A549 (cell line): ENCODE data around the gene ACOT7. TPM values are rescaled to one million over a fixed set of nuclear protein-coding genes. Genes with fewer than 3 reads are reported as not detected.

Experiments used
- ATAC-seq, 2 experiments: fragments of 200-7000 bp in 1 of 2; fragments of >200 bp in 1 of 2; cut with Nextera tagmentation in 1 of 2; cut with Tn5 transposase in 1 of 2; 3 replicates each; pipeline versions ENCODE4 v1.8.0 to v1.9.1; 2018 to 2020; ENCODE audit warnings: mild to moderate bottlenecking in 1 of 2, moderate library complexity in 1 of 2
- CTCF ChIA-PET: fragments of 300-600 bp; sonication (Branson Sonifier 250); formaldehyde crosslinking; extraction: SDS; loops from one replicate; lab custom pipeline; 2021; ENCODE audit warnings: antibody characterized with exemption, inconsistent platforms; lab: Yijun Ruan, JAX
- POLR2A ChIA-PET: fragments of 350-600 bp; formaldehyde crosslinking; extraction: SDS; loops from one replicate; lab custom pipeline; 2021; ENCODE audit warnings: antibody characterized with exemption, inconsistent platforms; lab: Yijun Ruan, JAX
- DNase-seq, 2 experiments: peaks; one replicate each; pipeline versions ENCODE4 v3.0.0 to v3.0.0-alpha.2; 2011 to 2016; ENCODE audit warnings: low read depth in 1 of 2, low spot score in 1 of 2
- FAIRE-seq: peaks from 2 replicates; lab custom pipeline; 2011; peaks lifted over from hg19 to GRCh38; lab: Jason Lieb, UNC
- H3K27ac ChIP-seq, 2 experiments: fragments of >200 bp; sonication (Bioruptor Twin); formaldehyde crosslinking; 3 replicates each; pipeline ENCODE4 v1.5.1; 2016 to 2017
- H3K4me1 ChIP-seq: fragments of >200 bp; sonication (Bioruptor Twin); formaldehyde crosslinking; 3 replicates; pipeline ENCODE4 v1.6.1; 2016
- H3K4me2 ChIP-seq: fragments of >200 bp; sonication (Bioruptor Twin); formaldehyde crosslinking; 3 replicates; pipeline ENCODE4 v1.6.1; 2016
- H3K4me3 ChIP-seq: fragments of >200 bp; sonication (Bioruptor Twin); formaldehyde crosslinking; 3 replicates; pipeline ENCODE4 v1.5.1; 2016
- H3K9me3 ChIP-seq: fragments of >200 bp; sonication (Bioruptor Twin); formaldehyde crosslinking; 3 replicates; pipeline ENCODE4 v1.6.1; 2016
- CBX8 ChIP-seq: fragments of 200-600 bp; sonication (generic); IDR thresholded peaks from 2 replicates; pipeline ENCODE4 v1.6.1; 2016
- CHD2 ChIP-seq: fragments of 150-350 bp; IDR thresholded peaks from 2 replicates; pipeline ENCODE4 v1.6.1; 2014; ENCODE audit warnings: low read length; ENCODE audit not compliant: partially characterized antibody
- EHF ChIP-seq: fragments of 250-450 bp; sonication (Bioruptor Pico); IDR thresholded peaks from 2 replicates; pipeline ENCODE4 v1.5.0; 2020; ENCODE audit warnings: mild to moderate bottlenecking
- EHMT2 ChIP-seq: fragments of 200-600 bp; sonication (generic); IDR thresholded peaks from 2 replicates; pipeline ENCODE4 v1.6.1; 2016; ENCODE audit warnings: antibody characterized with exemption, low read depth, mild to moderate bottlenecking, moderate library complexity
- FOXS1 ChIP-seq: fragments of 250-450 bp; sonication (Bioruptor Pico); IDR thresholded peaks from 2 replicates; pipeline ENCODE4 v1.5.0; 2020; ENCODE audit warnings: mild to moderate bottlenecking, moderate library complexity
- HEYL ChIP-seq: fragments of 250-450 bp; sonication (Bioruptor Pico); IDR thresholded peaks from 2 replicates; pipeline ENCODE4 v1.8.0; 2021; ENCODE audit warnings: mild to moderate bottlenecking, moderate library complexity
- HOXB13 ChIP-seq: fragments of 250-450 bp; sonication (Bioruptor Pico); IDR thresholded peaks from 2 replicates; pipeline ENCODE4 v1.5.0; 2020; ENCODE audit warnings: low read depth, mild to moderate bottlenecking, moderate library complexity
- JUNB ChIP-seq: fragments of >200 bp; sonication (Bioruptor Twin); formaldehyde crosslinking; IDR thresholded peaks from 2 replicates; pipeline ENCODE4 v1.6.1; 2016
- KDM1A ChIP-seq: fragments of 200-600 bp; sonication (generic); IDR thresholded peaks from 2 replicates; pipeline ENCODE4 v1.6.1; 2016; ENCODE audit warnings: low read depth, mild to moderate bottlenecking
- MAFK ChIP-seq: fragments of 450-650 bp; IDR thresholded peaks from 2 replicates; pipeline ENCODE4 v1.6.1; 2014; ENCODE audit not compliant: partially characterized antibody
- NR3C1 ChIP-seq: fragments of >200 bp; sonication (Bioruptor Twin); formaldehyde crosslinking; IDR thresholded peaks from 3 replicates; pipeline ENCODE4 v1.6.1; 2017
- POLR2A ChIP-seq: IDR thresholded peaks from 2 replicates; pipeline ENCODE4 v1.6.1; 2012; ENCODE audit warnings: mild to moderate bottlenecking, low read length
- POLR2AphosphoS2 ChIP-seq: conservative IDR thresholded peaks from 2 replicates; pipeline ENCODE4 v1.6.1; 2012; ENCODE audit warnings: low read length, improper control_type of control experiment, inconsistent platforms
- RCOR1 ChIP-seq: fragments of 150-350 bp; IDR thresholded peaks from 2 replicates; pipeline ENCODE4 v1.6.1; 2014; ENCODE audit warnings: antibody characterized with exemption, low read length, low read depth
- RFX5 ChIP-seq: fragments of 450-650 bp; IDR thresholded peaks from 2 replicates; pipeline ENCODE4 v1.7.1; 2014; ENCODE audit warnings: antibody characterized with exemption, mild to moderate bottlenecking, moderate library complexity
- SMC3 ChIP-seq: fragments of >200 bp; sonication (Bioruptor Twin); formaldehyde crosslinking; IDR thresholded peaks from 3 replicates; pipeline ENCODE4 v1.6.1; 2018; ENCODE audit warnings: inconsistent platforms
- TP53 ChIP-seq: fragments of 250-450 bp; sonication (Bioruptor Pico); IDR thresholded peaks from 2 replicates; pipeline ENCODE4 v1.5.0; 2021; ENCODE audit warnings: mild to moderate bottlenecking, moderate library complexity
- ZFP36 ChIP-seq: fragments of 450-650 bp; IDR thresholded peaks from 2 replicates; pipeline ENCODE4 v1.6.1; 2014; ENCODE audit warnings: borderline replicate concordance; ENCODE audit not compliant: partially characterized antibody
- ZSCAN20 ChIP-seq: fragments of 250-450 bp; sonication (Bioruptor Pico); IDR thresholded peaks from 2 replicates; pipeline ENCODE4 v1.8.0; 2022; ENCODE audit warnings: mild to moderate bottlenecking, moderate library complexity
- WGBS: methylation state at CpG from one replicate; pipeline ENCODE4 v1.1.6; 2017; ENCODE audit errors: missing lambda C conversion rate; 5-methylcytosine and 5-hydroxymethylcytosine counted together
- polyA plus RNA-seq, 4 experiments: library from polyadenylated mRNA; depleted of rRNA in 3 of 4; stranded (reverse); fragments of >200 nt; fragmentation: RNase III in 1 of 4; extraction: RNeasy Plus Mini Kit Qiagen cat#74134 plus additional on column Dnase treatment in 1 of 4; gene quantifications; 2 replicates in 3 of 4; 3 replicates in 1 of 4; pipeline ENCODE4 v1.2.3, GENCODE V29; 2011 to 2017
- TF ChIP-seq, protein P1 (sequence below): fragments of >200 bp; sonication (Bioruptor Twin); formaldehyde crosslinking; IDR thresholded peaks from 2 replicates; pipeline ENCODE4 v1.6.1; 2016
- TF ChIP-seq, protein P2 (sequence below): fragments of >200 bp; sonication (Bioruptor Twin); formaldehyde crosslinking; IDR thresholded peaks from 3 replicates; pipeline ENCODE4 v1.6.1; 2016
- TF ChIP-seq, protein P3 (sequence below): IDR thresholded peaks from 2 replicates; pipeline ENCODE4 v1.6.1; 2012; ENCODE audit warnings: low read depth, borderline replicate concordance
- TF ChIP-seq, protein P4 (sequence below): fragments of 150-350 bp; IDR thresholded peaks from 2 replicates; pipeline ENCODE4 v1.6.1; 2014; ENCODE audit warnings: low read depth, mild to moderate bottlenecking, low read length

Gene ACOT7
- polyA plus RNA-seq, 2 of the 4 experiments (the other 2 are of a cell fraction): 48.0 to 49.6 TPM

DNA sequence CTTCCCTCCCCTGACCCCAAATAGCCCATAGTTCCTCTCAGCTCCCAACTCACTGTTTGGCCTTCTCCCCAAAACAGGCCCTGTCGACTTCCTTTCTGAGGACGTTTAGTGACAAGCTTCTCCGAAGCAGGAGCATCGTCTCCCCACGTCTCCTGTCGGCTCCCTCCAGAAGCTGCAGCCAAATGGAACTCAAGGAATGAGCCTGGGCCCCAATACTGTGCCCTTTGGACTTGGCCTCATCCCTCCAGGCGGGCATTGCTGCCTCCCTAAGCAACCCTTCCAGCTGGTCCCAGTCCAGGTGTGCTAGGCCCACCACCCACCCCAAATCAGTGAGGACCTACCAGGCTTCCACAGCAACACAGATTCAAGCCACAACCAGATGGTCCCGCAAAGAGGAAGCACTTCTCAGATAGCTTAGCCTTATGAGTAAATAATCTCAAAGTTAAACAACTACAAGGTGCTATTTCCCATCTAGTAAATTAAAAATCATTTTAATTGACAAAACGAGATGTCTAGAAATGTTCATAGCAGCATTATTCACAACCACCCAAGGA, 33.0 kb downstream of the ACOT7 start:
- ATAC-seq (no peak), FAIRE-seq (no peak), DNase-seq (no peak)
- TF ChIP-seq RFX5 (no peak), EHMT2 (no peak), FOXS1 (no peak), MAFK (no peak), POLR2AphosphoS2 (no peak), HEYL (no peak), KDM1A (no peak), NR3C1 (no peak), RCOR1 (no peak), CHD2 (no peak), ZSCAN20 (CRISPR knock-in tag) (no peak), HOXB13 (no peak), EHF (no peak), ZFP36 (no peak)
- TF ChIP-seq, protein P1, sequence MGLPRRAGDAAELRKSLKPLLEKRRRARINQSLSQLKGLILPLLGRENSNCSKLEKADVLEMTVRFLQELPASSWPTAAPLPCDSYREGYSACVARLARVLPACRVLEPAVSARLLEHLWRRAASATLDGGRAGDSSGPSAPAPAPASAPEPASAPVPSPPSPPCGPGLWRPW: no peak
- TF ChIP-seq, protein P2, sequence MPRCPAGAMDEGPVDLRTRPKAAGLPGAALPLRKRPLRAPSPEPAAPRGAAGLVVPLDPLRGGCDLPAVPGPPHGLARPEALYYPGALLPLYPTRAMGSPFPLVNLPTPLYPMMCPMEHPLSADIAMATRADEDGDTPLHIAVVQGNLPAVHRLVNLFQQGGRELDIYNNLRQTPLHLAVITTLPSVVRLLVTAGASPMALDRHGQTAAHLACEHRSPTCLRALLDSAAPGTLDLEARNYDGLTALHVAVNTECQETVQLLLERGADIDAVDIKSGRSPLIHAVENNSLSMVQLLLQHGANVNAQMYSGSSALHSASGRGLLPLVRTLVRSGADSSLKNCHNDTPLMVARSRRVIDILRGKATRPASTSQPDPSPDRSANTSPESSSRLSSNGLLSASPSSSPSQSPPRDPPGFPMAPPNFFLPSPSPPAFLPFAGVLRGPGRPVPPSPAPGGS: no peak
- TF ChIP-seq, protein P3, sequence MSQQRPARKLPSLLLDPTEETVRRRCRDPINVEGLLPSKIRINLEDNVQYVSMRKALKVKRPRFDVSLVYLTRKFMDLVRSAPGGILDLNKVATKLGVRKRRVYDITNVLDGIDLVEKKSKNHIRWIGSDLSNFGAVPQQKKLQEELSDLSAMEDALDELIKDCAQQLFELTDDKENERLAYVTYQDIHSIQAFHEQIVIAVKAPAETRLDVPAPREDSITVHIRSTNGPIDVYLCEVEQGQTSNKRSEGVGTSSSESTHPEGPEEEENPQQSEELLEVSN: no peak
- CTCF ChIA-PET: interaction anchor here (1.3 to 28.6 kb wide), 5 partner anchors 11 to 122 kb away, joined by 4 to 575 read pairs (median 28); partner anchors contain the start of gene ACOT7
- no peaks in the 10 kb centered on the region for H3K9me3 ChIP-seq
- 70% methylated on average over 8 of the region's 9 CpGs for whole genome bisulfite sequencing
- H3K4me2 ChIP-seq: peak overlapping the region; percentile 66; the same call in 2 of the 3 replicates
- POLR2A ChIA-PET: no interaction called here
- H3K27ac ChIP-seq: peak overlapping the region in 1 of 2 experiments; percentile 82; a peak in 3 of 6 replicates
- H3K4me1 ChIP-seq: peaks cover 23% of the 10 kb centered on the region
- no peak overlapping the region for H3K4me3 ChIP-seq

DNA sequence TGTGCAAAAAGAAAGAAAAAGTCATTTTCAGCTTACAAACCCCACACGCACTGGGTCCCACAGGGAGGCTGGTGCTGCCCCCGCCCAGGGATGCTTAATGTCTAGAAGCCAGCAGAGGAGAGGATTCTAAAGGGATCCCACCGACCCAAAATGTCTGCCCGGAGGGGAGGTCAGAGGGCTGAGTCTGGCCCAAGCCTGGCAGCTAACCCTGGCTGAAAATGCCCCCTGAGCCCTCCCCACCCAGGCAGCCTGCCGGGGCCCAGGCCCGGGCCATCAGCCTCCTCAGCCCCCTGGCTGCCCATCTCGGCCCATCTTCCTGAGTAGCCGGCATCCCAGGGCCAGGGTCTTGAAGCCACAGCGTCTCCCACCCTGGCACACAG, 33.5 kb downstream of the ACOT7 start:
- TF ChIP-seq, protein P4, sequence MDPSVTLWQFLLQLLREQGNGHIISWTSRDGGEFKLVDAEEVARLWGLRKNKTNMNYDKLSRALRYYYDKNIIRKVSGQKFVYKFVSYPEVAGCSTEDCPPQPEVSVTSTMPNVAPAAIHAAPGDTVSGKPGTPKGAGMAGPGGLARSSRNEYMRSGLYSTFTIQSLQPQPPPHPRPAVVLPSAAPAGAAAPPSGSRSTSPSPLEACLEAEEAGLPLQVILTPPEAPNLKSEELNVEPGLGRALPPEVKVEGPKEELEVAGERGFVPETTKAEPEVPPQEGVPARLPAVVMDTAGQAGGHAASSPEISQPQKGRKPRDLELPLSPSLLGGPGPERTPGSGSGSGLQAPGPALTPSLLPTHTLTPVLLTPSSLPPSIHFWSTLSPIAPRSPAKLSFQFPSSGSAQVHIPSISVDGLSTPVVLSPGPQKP: no peak
- TF ChIP-seq, protein P1: no peak
- TF ChIP-seq TP53: no peak
- no peak for TF ChIP-seq SMC3
- no peak for TF ChIP-seq ZSCAN20 (CRISPR knock-in tag)
- TF ChIP-seq JUNB: no peak
- no peak for TF ChIP-seq POLR2A
- TF ChIP-seq CBX8: no peak
- no peak overlapping the region for H3K4me3 ChIP-seq
- DNase-seq (no peak), ATAC-seq (no peak), FAIRE-seq (no peak)
- CTCF ChIA-PET: interaction anchor here (0.6 to 28.6 kb wide), 5 partner anchors 11 to 122 kb away, joined by 4 to 575 read pairs (median 23); partner anchors contain the start of gene ACOT7
- H3K27ac ChIP-seq: peak overlapping the region; percentile 58 to 82; a peak in 5 of 6 replicates
- POLR2A ChIA-PET: no interaction called here
- peak overlapping the region; percentile 66 for H3K4me2 ChIP-seq
- WGBS: 94% methylated on average over 6 of the region's 9 CpGs
- H3K9me3 ChIP-seq: no peaks in the 10 kb centered on the region
- peaks cover 23% of the 10 kb centered on the region for H3K4me1 ChIP-seq
